CD4-positive, alpha-beta T cell treated with Interleukin-15 for 4 hours (primary cell): ENCODE results near the gene USF2.
"Not testable (repeated sequence)": the region's sequence is repeated elsewhere in the genome, so short reads cannot be mapped to it uniquely, and the experiment has no call there.

Experiments
- DNase-seq: peaks from one replicate; pipeline ENCODE4 v3.0.0-alpha.2; 2020; ENCODE audit warnings: low spot score

USF2 gene, protein sequence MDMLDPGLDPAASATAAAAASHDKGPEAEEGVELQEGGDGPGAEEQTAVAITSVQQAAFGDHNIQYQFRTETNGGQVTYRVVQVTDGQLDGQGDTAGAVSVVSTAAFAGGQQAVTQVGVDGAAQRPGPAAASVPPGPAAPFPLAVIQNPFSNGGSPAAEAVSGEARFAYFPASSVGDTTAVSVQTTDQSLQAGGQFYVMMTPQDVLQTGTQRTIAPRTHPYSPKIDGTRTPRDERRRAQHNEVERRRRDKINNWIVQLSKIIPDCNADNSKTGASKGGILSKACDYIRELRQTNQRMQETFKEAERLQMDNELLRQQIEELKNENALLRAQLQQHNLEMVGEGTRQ

DNA sequence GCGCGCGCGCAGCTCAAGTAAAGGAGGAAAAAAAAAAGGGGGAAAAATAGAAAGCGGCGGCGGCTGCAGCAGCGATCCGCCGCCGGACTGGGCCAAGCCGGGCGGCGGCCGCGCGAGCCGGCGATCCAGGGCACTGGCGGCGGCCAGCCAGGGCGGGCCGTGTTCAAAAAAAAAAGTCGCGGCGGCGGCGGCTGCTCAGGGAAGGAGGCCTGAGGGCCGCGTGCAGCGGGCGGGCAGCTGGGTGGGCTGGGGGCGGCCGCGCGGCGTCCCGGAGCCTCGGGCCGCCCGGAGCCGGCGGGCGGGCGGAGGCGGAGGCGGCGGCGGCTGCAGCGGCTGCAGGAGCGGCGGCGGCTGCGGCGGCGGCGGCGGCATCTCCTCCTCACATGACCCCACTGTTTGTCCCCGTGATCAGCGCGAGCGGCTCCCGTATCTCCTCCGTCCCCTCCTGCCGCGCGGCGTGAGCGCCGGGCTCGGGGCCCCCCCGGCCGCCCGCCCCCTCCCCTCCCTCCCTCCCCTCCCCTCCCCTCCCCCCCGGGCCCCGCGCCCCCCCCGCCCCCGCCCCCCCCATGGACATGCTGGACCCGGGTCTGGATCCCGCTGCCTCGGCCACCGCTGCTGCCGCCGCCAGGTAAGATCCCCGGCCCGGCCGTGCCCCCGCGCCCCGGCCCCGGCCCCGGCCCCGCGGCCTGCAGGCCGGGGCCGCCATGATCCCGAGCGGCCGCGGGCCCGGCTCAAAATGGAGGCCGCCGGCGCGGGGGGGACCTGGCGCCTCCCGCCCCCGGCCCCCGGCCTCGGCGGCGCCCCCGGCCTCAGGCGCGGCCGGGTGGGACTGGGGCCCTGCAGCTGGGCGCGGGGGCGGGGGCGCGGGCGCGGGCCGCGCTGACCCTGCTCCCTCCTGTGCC lies at the start of gene USF2:
Gene USF2 (plus strand): TSS at position 427 of the 902 bp plus-strand sequence. CDS start 140 bp downstream, at position 567.
- DNase-seq: peak; percentile 56

DNA sequence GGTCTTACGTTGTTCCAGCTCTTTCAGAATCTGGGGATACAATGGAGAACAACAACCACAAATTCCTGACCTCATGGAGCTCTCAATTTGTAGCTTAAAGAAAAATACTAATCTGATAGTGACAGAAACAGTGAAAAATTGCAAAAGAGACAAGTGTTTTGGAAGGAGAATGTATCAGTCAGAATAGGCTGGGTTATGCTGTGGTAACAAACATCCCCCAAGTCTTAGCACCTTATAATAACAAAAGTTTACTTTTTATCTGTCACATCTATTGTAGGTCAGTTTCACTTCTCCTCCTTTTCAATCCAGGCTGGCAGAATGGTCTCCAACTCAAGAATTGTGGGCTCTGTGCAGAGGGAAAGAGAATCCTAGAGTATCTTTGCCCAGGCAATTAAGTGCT lies 49.8 kb upstream of the USF2 start:
- no peak for DNase-seq

DNA sequence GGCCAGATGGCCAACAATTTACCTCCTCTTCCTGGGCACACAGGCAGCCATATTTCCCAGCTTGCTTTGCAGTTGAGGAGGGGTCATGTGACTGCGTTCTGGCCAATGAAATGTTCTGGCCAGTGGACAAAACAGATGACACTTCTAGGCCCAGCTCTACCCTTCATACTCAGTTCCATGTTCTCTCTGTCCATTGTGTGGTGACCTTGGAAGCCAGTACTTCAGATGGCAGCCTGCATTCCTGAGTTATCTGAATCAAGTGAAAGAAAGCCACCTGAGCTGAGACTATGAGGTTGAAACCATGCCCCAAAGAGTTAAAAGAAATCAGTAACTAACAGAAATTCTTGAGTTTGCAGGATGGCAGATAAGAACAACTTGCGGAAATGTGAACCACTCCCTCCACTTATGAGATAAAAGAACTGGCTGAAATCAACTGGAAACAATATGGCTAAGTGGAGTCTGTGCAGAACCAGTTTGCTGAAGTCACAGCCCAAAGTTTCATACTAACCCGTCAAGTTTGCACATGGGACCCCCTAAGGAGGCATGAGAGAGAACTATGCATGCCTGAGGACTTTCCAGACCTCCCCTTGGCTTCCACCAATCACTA lies 48.3 kb upstream of the USF2 start:
- no peak for DNase-seq

DNA sequence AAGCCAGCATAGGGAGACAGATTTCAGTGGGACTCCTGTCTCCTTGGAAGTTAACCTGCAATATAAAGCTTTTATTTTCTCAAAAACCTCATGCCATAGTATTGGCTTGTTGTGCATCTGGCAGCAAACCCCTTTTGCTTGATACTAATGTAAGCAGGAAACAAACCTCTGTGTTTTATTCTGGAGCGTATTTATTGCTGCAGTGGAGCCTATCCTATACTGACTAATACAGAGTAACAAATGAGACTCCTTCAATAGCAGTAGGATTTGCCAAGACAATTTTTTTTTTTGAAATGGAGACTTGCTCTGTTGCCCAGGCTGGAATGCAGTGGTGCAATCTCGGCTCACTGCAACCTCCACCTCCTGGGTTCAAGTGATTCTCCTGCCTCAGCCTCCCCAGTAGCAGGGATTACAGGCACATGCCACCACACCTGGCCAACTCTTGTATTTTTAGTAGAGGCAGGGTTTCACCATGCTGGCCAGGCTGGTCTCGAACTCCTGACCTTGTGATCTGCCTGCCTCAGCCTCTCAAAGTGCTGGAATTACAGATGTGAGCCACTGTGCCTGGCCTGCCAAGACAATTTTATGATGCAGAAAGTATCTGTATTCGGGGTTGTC lies 47.7 kb upstream of the USF2 start:
- DNase-seq: not testable (repeated sequence)

DNA sequence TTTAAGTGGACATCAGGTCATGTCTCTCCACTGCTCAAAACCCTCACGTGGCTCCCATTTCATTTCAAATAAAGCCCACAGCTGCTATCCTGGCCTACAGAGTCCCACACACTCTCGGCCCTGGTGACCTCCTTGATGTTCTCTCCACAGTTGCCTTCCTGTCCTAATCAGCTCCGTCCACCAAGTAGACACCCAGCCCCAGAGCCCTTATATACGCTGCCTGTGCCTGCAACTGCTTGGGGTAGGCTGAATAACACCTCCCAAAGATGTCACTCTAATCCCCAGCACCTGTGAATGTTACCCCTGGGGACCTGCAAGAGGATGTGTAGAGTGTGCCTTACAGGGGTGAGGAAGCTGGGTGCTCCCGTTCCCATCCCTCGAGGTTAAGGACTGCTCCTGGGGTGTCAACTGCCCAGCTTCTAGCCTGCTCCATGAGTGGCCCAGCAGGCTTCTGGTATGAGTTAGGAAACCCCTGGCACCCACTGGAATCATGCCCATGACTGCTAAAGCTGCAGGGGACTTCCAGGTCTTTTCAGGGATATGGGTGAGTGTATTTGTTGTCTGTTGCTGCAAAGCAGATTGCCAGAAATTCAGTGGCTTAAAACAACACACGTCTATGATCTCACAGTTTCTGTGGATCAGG lies 46.3 kb upstream of the USF2 start:
- DNase-seq: no peak

DNA sequence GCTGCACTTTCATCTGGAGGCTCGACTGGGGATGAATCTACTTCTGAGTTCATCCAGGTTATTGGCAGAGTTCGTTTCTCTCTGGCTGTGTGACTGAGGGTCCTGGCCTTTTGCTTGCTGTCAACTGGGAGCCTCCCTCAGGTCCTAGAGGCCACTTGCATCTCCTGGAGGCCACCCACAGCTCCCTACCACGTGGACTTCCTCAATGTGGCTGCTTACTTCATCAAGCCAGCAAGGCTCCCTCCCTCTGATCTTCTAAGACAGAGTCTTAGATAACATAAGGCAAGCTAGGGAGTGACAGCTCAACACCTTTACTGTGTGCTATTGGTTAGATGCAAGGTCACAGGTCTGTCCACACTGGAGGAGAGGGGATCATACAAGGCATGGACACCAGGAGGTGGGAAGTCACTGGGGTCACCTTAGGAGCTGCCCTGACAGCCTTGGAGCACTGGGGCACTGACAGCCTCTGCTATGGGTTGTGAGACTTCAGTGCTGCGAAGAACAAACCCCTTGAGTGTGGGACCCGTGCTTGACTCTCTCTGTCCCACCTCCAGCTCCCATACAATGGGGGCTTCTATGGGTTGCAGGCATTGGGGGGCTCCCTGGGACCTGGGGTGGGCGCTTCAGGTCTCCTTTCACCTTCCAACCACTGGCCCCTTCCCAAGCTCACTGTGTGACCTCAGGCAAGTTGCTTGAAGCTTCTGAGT lies 45.5 kb upstream of the USF2 start:
- DNase-seq: no peak

DNA sequence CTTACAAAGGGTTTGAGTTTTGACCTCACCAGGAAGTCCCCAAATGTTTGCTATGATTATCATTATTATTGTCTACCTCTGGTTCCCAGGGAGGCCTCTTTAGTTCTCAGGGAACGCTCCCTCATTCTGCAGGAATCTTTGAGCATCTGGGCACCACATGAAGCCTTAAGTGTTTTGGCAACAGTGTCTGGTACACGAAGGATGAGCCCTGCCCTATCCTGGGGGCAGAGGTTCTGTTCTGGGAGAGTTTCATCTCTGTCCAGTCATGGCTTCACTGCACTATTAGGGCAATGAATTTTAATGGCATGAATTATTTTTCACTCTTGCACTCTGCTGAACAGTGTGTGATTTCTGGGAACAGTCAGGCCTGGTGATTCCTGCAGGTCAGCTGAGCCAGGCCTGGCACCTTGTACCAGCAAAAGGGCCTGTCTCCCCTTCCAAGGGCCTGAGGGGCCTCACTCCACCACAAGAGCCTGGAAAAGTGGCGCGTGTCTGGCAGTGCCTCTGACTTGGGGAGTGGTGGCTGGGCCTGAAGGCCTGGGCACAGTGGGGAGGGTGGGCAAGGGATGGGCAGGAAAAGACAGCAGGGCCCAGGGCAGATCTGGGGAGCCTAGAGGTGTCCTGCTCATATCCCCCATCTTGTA lies 44.8 kb upstream of the USF2 start:
- no peak for DNase-seq

DNA sequence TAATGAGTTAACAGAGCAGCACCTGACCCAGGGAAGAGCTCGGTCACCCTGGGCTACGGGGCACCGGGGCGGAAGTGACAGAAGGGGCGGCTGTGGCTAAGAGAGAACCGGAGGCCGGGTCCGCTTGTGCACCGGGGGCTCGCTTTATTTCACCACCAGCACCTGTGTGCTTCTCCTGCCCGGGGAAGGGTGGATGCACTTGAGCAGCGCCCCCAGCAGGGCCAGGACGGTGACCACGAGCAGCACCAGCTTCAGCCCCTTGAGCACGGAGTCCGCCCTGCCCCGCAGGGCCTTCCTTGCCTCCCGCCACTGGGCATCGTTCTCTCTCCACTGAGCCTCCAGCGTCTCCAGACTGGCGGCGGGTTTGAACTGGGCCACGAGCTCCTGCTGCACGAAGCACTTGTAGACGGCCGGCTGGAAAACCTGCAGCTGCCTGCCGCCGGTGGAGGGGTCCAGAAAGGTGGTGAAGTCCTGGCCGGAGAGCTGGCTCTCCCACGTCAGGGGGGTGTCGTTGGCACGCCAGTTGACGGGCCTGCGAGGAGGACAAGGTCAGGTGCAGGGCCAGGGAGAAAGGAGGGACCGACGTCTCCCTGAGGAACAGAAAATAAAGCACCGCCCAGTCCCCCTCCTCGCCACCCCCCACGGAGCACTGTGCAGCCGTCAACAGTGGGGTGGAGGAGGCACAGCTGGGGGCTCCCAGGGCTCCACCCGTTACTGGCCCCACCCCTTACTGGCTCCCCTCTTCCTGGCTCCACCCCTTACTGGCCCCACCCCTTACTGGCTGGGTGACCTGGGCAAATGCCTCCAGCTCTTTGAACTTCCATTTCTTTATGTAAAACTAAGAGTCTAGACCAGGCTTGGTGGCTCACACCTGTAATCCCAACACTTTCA lies 43.8 kb upstream of the USF2 start:
- DNase-seq: no peak

DNA sequence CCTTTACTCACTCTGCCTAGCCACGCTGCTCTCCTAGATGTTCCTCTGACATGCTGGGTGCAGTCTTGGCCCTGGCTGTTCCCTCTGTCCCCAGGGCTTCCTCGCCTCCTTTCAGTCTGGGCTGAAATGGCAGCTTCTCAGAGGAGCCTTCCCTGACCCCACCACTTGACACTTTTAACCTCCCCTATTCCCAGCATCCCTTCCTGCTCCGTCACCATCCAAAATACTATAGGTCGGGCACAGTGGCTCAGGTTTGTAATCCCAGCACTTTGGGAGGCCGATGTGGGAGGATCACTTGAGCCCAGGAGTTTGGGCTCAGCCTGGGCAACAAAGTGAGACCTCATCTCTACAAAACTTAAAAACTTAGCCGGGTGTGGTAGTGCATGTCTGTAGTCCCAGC lies 42.8 kb upstream of the USF2 start:
- DNase-seq: no peak

DNA sequence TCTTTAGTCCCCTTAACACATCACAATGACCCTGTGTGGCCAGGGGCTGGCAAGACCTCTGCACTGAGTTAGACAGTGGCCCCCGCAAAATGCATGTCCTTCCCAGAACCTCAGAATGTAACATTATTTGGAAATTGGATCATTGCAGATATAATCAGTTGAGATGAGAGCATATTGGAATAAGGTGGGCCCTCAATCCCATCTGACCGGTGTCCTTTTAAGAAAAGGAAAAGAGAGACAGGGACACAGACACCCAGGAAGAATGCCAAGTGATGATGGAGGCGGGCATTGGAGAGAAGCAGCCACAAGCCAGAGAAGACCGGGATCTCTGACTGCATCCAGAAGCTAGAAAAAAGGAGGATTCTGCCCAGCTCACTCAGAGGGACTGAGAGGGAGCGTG lies 42.0 kb upstream of the USF2 start:
- no peak for DNase-seq

DNA sequence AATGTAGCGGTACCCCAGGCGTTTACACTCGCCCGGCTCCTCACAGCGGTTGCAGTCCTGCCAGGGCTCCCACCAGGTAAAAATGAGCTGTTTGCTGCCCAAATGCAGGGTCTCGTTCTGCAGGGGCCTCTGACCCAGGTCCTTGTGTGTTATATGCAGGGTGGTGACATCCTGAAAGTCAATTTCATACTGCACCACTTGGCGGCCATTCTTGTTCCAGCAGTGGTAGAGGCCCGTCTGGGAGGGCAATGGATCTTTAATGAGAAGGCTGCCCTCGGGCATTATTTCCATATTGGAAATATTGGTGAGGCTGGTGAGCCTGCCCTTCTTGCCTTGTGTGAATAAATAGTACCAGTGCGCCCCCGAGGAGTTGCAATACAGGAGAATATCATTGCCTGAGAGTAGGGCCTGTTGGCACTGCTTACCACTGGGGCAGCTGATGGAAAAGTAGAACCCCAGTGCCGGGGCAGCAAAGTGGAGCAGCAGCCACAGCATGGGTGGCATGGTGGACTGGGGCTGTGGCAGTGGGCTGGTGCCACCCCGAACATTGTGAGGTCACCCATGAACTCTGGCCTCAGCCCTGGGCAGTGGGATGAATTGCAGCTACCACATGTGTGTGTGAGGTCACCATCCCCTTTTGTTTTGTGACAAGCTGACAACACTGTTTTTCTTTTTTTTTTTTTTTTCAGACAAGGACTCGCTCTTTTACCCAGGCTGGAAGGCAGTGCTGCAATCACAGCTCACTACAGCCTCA lies 40.4 kb upstream of the USF2 start, which contains the start of gene FAM187B:
Gene FAM187B (minus strand): TSS at position 563 of the 754 bp plus-strand sequence. CDS start 59 bp downstream, at position 504.
- no peak for DNase-seq

DNA sequence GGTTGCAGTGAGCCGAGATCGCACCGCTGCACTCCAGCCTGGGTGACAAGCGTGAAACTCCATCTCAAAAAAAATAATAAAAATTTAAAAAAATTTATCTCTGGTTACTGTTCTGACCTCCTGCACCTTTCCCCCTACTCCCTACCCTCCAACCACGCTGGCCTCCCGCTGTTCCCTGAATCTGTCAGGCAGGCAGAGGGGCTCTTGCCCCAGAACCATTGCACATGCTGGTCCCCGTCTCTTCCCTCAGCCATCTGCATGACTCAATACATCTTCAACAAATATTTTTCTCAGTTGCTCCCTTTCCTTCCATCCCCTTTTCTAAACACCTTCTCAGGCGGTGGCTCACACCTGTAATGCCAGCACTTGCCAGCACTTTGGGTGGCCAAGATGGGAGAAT lies 39.2 kb upstream of the USF2 start:
- no peak for DNase-seq

DNA sequence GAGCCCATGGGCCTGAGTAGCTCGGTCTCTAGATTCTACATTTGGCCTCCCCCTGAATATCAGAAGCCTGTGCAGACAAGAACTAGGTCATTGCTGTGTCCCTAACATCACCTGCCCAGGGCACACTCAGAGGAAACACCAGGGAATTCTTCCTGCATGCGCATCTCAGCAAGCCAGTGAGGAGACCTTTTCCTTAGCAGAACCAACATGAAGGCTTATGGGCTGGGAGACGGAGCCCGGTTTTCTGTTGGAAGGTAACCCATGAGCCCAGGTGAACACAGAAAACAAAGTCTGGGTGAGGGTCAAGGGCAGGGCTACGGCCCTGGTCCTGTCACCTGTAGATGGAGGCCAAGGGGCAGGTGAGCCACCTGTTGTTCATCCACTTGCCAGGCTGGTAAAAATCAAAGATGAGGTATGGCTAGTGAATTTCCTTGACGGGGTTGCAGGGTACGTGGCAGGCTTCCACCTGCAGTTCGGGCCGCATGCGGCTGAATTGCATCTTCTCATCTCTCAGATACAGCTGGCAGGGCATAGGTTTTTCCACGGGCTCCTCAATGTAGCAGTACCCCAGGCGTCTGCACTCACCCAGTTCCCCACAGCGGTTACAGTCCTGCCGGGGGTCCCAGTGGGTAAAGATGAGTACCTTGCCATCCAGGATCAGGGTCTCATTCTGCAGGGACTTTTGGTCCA lies 36.7 kb upstream of the USF2 start:
- DNase-seq: no peak

DNA sequence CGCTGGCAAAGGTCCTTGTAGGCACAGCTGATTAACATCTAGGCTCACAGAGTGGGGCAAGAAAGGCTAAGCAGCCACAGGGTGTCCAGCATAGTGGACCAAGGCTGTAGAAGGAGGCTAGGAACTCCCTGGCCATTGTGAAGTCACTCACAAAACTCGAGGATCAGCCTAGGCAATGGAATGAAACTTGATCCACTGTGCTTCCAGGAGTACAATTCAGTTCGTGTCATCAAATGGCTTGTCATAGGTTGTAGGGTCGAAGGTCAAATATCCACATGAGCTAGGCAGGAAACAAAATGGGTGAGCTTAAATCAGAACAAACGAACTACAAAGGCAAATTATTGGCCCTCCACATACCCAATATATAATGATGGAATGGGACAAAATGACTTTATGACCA lies 35.9 kb upstream of the USF2 start:
- DNase-seq: no peak

DNA sequence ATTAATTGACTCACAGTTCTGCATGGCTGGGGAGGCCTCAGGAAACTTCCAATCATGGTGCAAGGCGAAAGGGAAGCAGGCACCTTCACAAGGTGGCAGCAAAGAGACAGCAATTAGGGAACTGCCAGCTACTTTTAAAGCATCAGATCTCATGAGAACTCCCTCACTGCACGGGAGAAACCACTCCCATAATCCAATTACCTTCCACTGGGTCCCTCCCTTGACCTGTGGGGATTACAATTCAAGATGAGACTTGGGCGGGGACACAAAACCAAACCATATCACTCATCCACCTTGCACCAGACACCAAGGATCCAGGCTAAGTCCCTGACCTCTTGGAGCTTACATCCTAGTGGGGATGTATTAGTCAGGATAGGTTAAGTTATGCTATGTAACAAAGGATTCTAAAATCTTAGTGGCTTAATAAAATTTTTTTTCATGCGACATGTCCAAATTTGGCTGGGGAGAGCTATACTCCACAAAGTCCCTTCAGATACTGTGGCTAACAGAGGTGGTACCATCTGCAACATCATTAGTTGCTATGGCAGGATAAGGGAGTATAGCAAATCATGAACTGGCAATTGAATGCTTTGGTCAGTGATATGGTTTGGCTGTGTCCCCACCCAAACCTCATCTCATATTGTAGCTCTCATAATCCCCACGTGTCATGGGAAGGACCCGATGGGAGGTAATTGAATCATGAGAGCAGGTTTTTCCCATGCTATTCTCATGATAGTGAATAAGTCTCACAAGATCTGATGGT lies 31.9 kb upstream of the USF2 start:
- DNase-seq: peak; percentile 42

DNA sequence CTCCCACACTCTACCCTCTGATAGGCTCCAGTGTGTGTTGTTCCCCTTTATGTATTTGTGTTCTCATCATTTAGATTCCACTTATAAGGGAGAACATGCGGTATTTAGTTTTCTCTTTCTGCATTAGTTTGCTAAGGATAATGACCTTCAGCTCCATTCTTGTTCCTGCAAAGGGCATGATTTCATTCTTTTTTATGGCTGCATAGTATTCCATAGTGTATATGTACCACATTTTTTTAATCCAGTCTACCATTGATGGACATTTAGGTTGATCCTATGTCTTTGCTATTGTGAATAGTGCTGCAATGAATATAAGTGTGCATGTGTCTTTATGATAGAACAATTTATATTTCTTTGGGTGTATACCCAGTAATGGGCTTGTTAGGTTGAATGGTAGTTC lies 29.2 kb upstream of the USF2 start:
- DNase-seq: not testable (repeated sequence)

DNA sequence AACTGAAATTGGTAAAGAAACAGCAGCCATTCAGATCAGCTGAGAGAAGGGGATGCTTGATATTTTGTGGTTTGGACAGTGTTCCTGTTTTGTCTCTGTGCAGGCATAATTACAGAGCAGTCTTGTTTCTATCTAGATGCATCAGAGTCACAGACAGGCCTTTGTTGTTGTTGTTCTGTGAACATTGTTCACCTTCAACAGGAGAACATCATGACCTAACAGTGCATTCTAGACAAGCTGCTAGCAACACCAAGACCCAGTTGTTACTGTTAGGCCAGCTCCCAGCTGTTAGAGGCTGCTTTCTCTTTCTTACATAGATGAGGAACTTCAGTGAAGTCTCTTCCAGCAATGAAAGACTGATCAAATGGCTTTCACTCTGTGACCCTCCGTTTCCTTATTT lies 28.4 kb upstream of the USF2 start:
- DNase-seq: peak; percentile 68
